ENCODE measurements around the gene ITPK1.

DNA sequence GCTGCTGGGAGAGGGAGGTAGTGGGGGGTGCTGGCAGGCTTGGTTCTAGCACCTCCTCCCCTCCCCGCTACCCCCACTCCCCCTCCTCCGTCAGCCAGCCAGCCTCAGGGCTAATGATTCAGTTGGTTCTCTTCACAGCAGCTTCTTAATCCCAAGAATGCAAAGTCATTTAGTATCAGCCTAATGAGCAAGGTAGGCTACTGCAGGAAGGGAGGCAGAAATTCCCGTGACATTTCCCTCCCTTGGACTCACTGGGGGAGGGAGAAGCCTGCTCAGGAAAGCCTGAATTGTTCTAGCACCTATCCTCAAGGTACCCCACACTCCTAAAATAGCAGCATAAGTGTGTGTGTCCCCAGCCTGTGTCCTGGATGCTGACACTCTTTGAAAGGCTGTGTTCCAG is 29.8 kb downstream of the ITPK1 start:
- TF ChIP-seq JUN (IDR thresholded peaks at IDR 0.05) (no peak), RARB (CRISPR knock-in tag; IDR thresholded peaks at IDR 0.05) (no peak), FOXS1 (CRISPR knock-in tag; IDR thresholded peaks at IDR 0.05) (no peak), EP300 (IDR thresholded peaks at IDR 0.05) (no peak), HDAC2 (IDR thresholded peaks at IDR 0.05) (no peak), MYC (IDR thresholded peaks at IDR 0.05; ENCODE audit: borderline replicate concordance, low read length) (no peak), RAD21 (conservative IDR thresholded peaks at IDR 0.05 in 1 of 2, IDR thresholded peaks at IDR 0.05 in 1 of 2) (no peak), POLR2A (IDR thresholded peaks at IDR 0.05; ENCODE audit: low read length) (no peak)
- TF ChIP-seq, protein P1, sequence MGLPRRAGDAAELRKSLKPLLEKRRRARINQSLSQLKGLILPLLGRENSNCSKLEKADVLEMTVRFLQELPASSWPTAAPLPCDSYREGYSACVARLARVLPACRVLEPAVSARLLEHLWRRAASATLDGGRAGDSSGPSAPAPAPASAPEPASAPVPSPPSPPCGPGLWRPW (IDR thresholded peaks at IDR 0.05) = no peak
- TF ChIP-seq, protein P2, sequence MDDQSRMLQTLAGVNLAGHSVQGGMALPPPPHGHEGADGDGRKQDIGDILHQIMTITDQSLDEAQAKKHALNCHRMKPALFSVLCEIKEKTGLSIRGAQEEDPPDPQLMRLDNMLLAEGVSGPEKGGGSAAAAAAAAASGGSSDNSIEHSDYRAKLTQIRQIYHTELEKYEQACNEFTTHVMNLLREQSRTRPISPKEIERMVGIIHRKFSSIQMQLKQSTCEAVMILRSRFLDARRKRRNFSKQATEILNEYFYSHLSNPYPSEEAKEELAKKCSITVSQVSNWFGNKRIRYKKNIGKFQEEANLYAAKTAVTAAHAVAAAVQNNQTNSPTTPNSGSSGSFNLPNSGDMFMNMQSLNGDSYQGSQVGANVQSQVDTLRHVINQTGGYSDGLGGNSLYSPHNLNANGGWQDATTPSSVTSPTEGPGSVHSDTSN (IDR thresholded peaks at IDR 0.05) = no peak
- TF ChIP-seq, protein P3, sequence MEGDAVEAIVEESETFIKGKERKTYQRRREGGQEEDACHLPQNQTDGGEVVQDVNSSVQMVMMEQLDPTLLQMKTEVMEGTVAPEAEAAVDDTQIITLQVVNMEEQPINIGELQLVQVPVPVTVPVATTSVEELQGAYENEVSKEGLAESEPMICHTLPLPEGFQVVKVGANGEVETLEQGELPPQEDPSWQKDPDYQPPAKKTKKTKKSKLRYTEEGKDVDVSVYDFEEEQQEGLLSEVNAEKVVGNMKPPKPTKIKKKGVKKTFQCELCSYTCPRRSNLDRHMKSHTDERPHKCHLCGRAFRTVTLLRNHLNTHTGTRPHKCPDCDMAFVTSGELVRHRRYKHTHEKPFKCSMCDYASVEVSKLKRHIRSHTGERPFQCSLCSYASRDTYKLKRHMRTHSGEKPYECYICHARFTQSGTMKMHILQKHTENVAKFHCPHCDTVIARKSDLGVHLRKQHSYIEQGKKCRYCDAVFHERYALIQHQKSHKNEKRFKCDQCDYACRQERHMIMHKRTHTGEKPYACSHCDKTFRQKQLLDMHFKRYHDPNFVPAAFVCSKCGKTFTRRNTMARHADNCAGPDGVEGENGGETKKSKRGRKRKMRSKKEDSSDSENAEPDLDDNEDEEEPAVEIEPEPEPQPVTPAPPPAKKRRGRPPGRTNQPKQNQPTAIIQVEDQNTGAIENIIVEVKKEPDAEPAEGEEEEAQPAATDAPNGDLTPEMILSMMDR (IDR thresholded peaks at IDR 0.05) = no peak
- TF ChIP-seq, protein P4, sequence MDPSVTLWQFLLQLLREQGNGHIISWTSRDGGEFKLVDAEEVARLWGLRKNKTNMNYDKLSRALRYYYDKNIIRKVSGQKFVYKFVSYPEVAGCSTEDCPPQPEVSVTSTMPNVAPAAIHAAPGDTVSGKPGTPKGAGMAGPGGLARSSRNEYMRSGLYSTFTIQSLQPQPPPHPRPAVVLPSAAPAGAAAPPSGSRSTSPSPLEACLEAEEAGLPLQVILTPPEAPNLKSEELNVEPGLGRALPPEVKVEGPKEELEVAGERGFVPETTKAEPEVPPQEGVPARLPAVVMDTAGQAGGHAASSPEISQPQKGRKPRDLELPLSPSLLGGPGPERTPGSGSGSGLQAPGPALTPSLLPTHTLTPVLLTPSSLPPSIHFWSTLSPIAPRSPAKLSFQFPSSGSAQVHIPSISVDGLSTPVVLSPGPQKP (IDR thresholded peaks at IDR 0.05; ENCODE audit: low read depth, low read length) = no peak
- TF ChIP-seq, protein P5, sequence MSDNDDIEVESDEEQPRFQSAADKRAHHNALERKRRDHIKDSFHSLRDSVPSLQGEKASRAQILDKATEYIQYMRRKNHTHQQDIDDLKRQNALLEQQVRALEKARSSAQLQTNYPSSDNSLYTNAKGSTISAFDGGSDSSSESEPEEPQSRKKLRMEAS (IDR thresholded peaks at IDR 0.05) = no peak
